ENCODE data around the gene CAPN11. TPM values are rescaled to one million over a fixed set of nuclear protein-coding genes. Genes with fewer than 3 reads are reported as not detected.

CAPN11 gene
- total RNA-seq, 1 experiment from 2014 or later, result 0.97 TPM

- H3K9me3 ChIP-seq (replicated peaks), result no peaks in the 10 kb centered on the region
- H3K27ac ChIP-seq, result peak overlapping the region; percentile 94
- no peaks in the 10 kb centered on the region for H3K27me3 ChIP-seq
- H3K4me1 ChIP-seq, result peaks cover 24% of the 10 kb centered on the region
- no peaks in the 10 kb centered on the region; the same call in 1 of the 2 replicates for H3K36me3 ChIP-seq
- DNase-seq, result peak; percentile 66 to 74
- peak overlapping the region; percentile 65 for H3K4me3 ChIP-seq
These were observed 58.9 kb downstream of the CAPN11 start for GRCh38 chr6:44217332-44218143.

- peaks cover 27% of the 10 kb centered on the region for H3K4me1 ChIP-seq
- H3K9me3 ChIP-seq (replicated peaks), result no peaks in the 10 kb centered on the region
- no peaks in the 10 kb centered on the region; the same call in 1 of the 2 replicates for H3K36me3 ChIP-seq
- H3K27me3 ChIP-seq, result no peaks in the 10 kb centered on the region
- peak overlapping the region; percentile 94 for H3K27ac ChIP-seq
- H3K4me3 ChIP-seq, result peak overlapping the region; percentile 65
- DNase-seq, result peak; percentile 94 to 95
These were observed 60.6 kb downstream of the CAPN11 start for GRCh38 chr6:44219053-44219814.

GRCh38 chr6:44219815-44220784, 61.5 kb downstream of the CAPN11 start:
- Histone ChIP-seq H3K27ac (peak overlapping the region; percentile 65), H3K27me3 (no peaks in the 10 kb centered on the region), H3K36me3 (no peaks in the 10 kb centered on the region; the same call in 1 of the 2 replicates), H3K4me1 (peaks cover 35% of the 10 kb centered on the region), H3K9me3 (replicated peaks) (no peaks in the 10 kb centered on the region), H3K4me3 (peak overlapping the region; percentile 65)
- DNase-seq, result no peak

- no peaks in the 10 kb centered on the region for H3K27me3 ChIP-seq
- peak overlapping the region; percentile 69 for H3K27ac ChIP-seq
- H3K36me3 ChIP-seq, result no peaks in the 10 kb centered on the region; the same call in 1 of the 2 replicates
- peaks cover 37% of the 10 kb centered on the region for H3K4me1 ChIP-seq
- H3K9me3 ChIP-seq (replicated peaks), result no peaks in the 10 kb centered on the region
- DNase-seq, result no peak
- H3K4me3 ChIP-seq, result no peak overlapping the region
These were observed 62.3 kb downstream of the CAPN11 start for GRCh38 chr6:44220913-44221290.

- peaks cover 38% of the 10 kb centered on the region for H3K4me1 ChIP-seq
- peak; percentile 93 to 94 for DNase-seq
- no peaks in the 10 kb centered on the region for H3K9me3 ChIP-seq (replicated peaks)
- peak overlapping the region; percentile 69 for H3K27ac ChIP-seq
- H3K27me3 ChIP-seq, result no peaks in the 10 kb centered on the region
- H3K36me3 ChIP-seq, result no peaks in the 10 kb centered on the region; the same call in 1 of the 2 replicates
- no peak overlapping the region for H3K4me3 ChIP-seq
These were observed 62.8 kb downstream of the CAPN11 start for GRCh38 chr6:44221291-44221960.

- H3K4me3 ChIP-seq, result no peak overlapping the region
- no peaks in the 10 kb centered on the region; the same call in 1 of the 2 replicates for H3K36me3 ChIP-seq
- H3K27ac ChIP-seq, result peak overlapping the region; percentile 69
- no peaks in the 10 kb centered on the region for H3K9me3 ChIP-seq (replicated peaks)
- no peak for DNase-seq
- H3K4me1 ChIP-seq, result peaks cover 43% of the 10 kb centered on the region
- no peaks in the 10 kb centered on the region for H3K27me3 ChIP-seq
These were observed 63.3 kb downstream of the CAPN11 start for GRCh38 chr6:44221961-44222335.

GRCh38 chr6:44222486-44223318, 64.1 kb downstream of the CAPN11 start:
- H3K27ac ChIP-seq, result peak overlapping the region; percentile 46; the same call in 1 of the 2 replicates
- no peak for DNase-seq
- H3K36me3 ChIP-seq, result no peaks in the 10 kb centered on the region; the same call in 1 of the 2 replicates
- no peaks in the 10 kb centered on the region for H3K9me3 ChIP-seq (replicated peaks)
- peak overlapping the region; percentile 80 for H3K4me3 ChIP-seq
- peaks cover 46% of the 10 kb centered on the region for H3K4me1 ChIP-seq
- H3K27me3 ChIP-seq, result no peaks in the 10 kb centered on the region

- Histone ChIP-seq H3K4me1 (peaks cover 41% of the 10 kb centered on the region), H3K9me3 (replicated peaks) (no peaks in the 10 kb centered on the region), H3K36me3 (no peaks in the 10 kb centered on the region), H3K27me3 (no peaks in the 10 kb centered on the region), H3K4me3 (peak within 1 kb of the TSS; percentile 80), H3K27ac (peak within 1 kb of the TSS; percentile 53; the same call in 1 of the 2 replicates)
- DNase-seq, result peak; percentile 87 to 88
These were observed 64.9 kb downstream of the CAPN11 start, which contains the start of gene SLC29A1 for GRCh38 chr6:44223319-44224028. Gene SLC29A1 (plus strand): TSS chr6:44223595. CDS start chr6:44227314, 3,719 bp downstream.

- Histone ChIP-seq H3K36me3 (peaks cover 7% of the 10 kb centered on the region; the same call in 1 of the 2 replicates), H3K4me3 (peak overlapping the region; percentile 80), H3K9me3 (replicated peaks) (no peaks in the 10 kb centered on the region), H3K27ac (no peak overlapping the region; the same call in 1 of the 2 replicates), H3K27me3 (no peaks in the 10 kb centered on the region), H3K4me1 (peaks cover 41% of the 10 kb centered on the region)
- peak in 1 of 2 experiments; percentile 49 for DNase-seq
These were observed 65.7 kb downstream of the CAPN11 start for GRCh38 chr6:44224029-44224964.

GRCh38 chr6:44224965-44225305, 66.3 kb downstream of the CAPN11 start:
- Histone ChIP-seq H3K4me3 (no peak overlapping the region; the same call in 1 of the 2 replicates), H3K27ac (no peak overlapping the region), H3K27me3 (no peaks in the 10 kb centered on the region), H3K36me3 (peaks cover 10% of the 10 kb centered on the region; the same call in 1 of the 2 replicates), H3K4me1 (peaks cover 41% of the 10 kb centered on the region), H3K9me3 (replicated peaks) (no peaks in the 10 kb centered on the region)
- no peak for DNase-seq

GRCh38 chr6:44225579-44226325, 67.1 kb downstream of the CAPN11 start:
- Histone ChIP-seq H3K27ac (peak overlapping the region; percentile 12; the same call in 1 of the 2 replicates), H3K27me3 (no peaks in the 10 kb centered on the region), H3K4me1 (peaks cover 41% of the 10 kb centered on the region), H3K36me3 (peaks cover 12% of the 10 kb centered on the region; the same call in 1 of the 2 replicates), H3K9me3 (replicated peaks) (no peaks in the 10 kb centered on the region), H3K4me3 (no peak overlapping the region; the same call in 1 of the 2 replicates)
- DNase-seq, result peak in 1 of 2 experiments; percentile 54

Measured in SJCRH30 (cell line).